ENCODE measurements around the gene PTPRE. TPM values are rescaled to one million over a fixed set of nuclear protein-coding genes. Genes with fewer than 3 reads are reported as not detected.
A peak's percentile ranks its signal among the peaks of the same experiment; 100 is the strongest.

The PTPRE gene
- total RNA-seq, 1 donor from 2014 or later = 19.6 TPM

GRCh38 chr10:127999297-128000129 lies 92.6 kb downstream of the PTPRE start:
- DNase-seq (ENCODE audit: low read depth) = no peak

GRCh38 chr10:128000471-128001362 lies 93.8 kb downstream of the PTPRE start:
- DNase-seq (ENCODE audit: low read depth) = peak; percentile 63

DNA sequence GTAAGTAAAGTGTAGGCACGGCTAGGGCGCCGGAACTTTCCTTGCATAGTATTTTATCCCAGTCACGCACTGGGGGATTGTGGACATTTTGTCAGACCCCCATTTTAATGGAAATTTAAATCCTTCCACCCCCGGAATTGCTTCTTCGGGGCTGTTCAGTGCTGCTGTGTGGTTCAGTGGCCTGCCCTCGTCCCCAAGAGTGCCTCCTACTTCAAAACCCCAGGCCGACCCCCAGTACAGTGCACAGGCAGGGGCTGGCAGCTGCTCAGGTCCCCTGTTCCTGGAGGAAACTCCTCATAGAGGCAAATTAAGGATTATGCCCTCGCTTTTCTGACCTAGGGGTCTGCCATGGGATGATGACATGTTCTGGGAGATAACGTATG lies 94.5 kb downstream of the PTPRE start:
- DNase-seq (ENCODE audit: low read depth) = no peak

DNA sequence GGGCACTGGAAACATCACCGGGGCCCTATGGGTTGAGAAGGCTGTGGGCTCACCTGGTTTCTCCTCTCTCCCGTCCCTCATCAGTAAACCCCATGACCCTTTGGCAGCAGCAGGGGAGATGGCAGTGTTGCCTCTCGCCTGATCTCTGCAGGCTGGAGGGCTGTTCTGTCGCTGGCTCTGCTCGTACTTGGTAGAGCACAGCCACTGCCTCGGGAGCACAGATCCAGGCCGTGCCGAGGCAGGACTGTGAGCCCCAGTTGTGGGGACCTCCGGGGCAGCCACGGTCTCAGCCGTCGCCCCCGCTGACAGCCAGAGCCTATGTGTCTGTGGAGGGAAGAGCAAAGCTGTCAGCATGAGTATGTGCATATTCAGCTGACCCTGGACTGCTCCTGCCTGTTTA lies 94.9 kb downstream of the PTPRE start:
- no peak for DNase-seq (ENCODE audit: low read depth)

DNA sequence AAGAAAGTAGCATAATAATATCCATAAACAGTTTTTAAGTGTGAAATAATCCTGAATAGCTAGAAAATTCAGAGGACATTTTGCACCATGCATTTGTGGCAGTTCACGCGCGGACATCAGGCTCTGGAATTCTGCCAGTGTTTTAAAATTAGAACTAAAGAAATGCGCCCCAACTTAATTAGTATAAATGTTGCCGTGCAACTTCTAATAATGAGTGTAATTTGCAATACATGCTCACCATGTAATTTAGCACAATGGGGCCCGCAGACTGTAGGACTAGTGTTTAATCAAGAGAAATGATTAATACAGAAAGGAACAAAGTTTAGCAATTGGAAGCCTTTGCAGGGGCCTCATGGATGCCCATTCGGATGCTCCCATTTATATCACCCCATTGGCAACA lies 96.6 kb downstream of the PTPRE start:
- no peak for DNase-seq (ENCODE audit: low read depth)

- DNase-seq (ENCODE audit: low read depth) = no peak
These were observed 99.0 kb downstream of the PTPRE start for GRCh38 chr10:128005858-128006257.

DNA sequence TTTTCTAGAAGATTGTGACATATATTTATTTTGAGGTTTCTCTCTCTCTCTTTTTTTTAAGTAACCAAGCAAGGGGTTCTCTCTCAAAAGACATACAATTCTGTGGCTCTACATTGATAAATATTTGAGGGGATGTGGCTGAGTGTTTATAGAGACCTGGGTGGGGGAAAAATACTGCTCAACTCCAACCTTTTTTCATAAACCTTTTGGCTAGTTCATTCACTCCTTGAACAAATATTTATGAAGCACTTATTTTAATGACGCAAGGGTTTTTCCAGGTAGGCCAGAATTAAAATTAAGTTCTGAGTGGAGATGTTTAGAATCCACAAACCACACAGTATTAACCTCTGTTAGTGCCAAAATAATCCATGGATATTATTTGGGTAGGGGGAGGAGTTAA lies 100.2 kb downstream of the PTPRE start:
- DNase-seq (ENCODE audit: low read depth) = no peak

- no peak for DNase-seq (ENCODE audit: low read depth)
These were observed 101.1 kb downstream of the PTPRE start for GRCh38 chr10:128007971-128008370.

GRCh38 chr10:128008521-128009250 lies 101.8 kb downstream of the PTPRE start:
- DNase-seq (ENCODE audit: low read depth) = no peak

- peak; percentile 32 for DNase-seq (ENCODE audit: low read depth)
These were observed 102.6 kb downstream of the PTPRE start for GRCh38 chr10:128009372-128010126.

DNA sequence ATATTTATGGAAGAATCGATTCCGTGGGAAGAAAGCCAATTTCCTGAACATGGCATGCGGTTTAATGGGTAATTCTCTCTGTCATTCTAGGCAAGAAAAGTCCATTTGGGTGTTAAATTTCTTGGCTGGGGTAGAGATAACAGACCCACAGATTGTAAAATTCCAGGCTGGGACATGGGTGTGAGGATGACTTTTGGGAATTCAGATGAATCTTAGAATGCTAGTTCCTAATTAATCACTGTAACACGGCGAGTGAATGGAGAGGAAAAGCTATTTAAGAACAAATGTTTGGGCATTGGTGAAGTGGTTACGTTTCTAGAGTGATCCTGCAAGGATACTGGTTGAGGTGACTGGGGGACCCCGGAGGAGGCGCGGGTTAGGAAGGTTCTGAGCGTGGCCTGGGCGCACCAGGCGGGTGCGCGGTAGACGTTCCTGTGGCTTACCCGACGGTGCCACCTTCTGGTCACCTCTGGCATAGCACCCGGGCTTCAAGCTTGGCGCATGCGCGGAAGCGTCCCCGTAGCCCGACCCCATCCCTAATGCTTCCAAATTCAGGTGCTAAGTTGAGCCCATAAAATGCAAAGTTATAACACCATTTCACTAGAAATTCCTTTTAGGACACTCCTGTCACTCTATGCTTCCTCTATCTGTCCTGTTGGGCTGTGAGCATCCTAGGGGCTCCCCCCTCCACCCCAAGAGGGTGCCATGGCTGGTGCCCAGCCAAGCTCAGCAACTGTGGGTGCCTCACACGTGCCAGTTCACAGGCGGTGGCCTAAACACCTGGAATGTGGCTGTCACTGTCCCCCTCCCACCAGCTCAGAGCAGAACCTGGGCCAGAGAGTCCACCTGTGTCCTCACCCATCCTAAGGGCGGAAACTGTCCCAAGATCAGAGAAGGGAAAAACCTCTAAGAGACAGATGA lies 104.4 kb downstream of the PTPRE start:
- peak; percentile 47 for DNase-seq (ENCODE audit: low read depth)

DNA sequence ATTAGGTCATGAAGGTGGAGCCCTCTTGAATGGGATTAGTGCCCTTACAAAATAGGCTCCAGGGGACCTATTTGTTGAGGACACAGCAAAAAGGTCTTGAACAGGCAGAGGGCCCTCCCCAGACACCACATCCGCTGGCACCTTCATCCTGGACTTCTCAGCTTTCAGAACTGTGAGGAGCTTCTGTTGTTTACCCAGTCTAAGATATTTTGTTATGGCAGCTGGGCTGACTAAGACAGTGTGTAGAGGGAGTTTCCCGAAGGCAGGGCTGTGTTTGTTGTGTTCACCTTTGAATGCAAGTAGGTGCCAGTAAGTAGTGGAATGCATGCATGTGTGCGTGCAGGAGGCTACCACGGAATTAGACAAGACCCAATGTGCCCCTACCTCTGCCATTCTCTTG lies 106.7 kb downstream of the PTPRE start:
- no peak for DNase-seq (ENCODE audit: low read depth)

- DNase-seq (ENCODE audit: low read depth) = no peak
These were observed 107.3 kb downstream of the PTPRE start for GRCh38 chr10:128014236-128014635.

GRCh38 chr10:128016423-128017060 lies 109.6 kb downstream of the PTPRE start:
- no peak for DNase-seq (ENCODE audit: low read depth)

GRCh38 chr10:128017822-128018221 lies 110.9 kb downstream of the PTPRE start:
- DNase-seq (ENCODE audit: low read depth) = no peak

GRCh38 chr10:128018236-128018635 lies 111.3 kb downstream of the PTPRE start:
- DNase-seq (ENCODE audit: low read depth) = no peak

DNA sequence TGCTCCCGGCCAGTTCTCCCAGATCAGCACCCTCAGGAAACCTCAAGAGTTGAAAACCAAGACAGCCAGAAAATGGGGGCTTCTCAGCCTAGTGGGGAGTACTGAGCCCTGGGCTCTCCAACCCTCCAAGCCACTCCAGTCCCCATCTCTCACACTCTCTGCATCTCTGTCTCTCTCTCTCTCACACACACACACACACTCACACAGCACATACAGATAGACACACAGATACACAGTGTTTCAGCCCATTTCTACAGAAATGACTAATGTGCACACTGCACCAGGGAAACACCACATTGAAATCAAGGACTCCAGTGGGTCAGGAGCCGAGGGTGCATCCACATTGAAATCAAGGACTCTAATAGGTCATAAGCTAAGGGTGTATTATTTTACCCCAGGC lies 111.8 kb downstream of the PTPRE start:
- no peak for DNase-seq (ENCODE audit: low read depth)

- no peak for DNase-seq (ENCODE audit: low read depth)
These were observed 115.6 kb downstream of the PTPRE start for GRCh38 chr10:128022261-128023196.

DNA sequence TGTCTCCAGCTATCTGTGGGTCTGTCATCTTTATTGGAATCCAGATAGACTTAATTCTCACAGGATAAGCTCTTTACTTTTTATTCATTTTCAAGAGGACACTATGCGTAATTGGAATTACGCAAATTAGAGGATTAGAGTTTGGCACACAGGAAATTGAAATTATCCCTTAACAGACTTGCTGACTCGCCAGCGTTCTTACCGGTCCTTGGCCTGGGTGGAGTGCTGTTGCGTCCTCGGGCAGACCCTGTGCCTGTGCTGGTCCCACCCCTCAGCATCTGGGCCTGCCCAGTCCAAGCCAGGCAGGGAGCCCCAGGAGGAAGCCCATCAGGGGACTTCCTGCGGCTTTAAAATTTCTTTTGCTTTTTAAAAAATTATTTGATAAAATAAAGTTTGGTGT lies 117.5 kb downstream of the PTPRE start:
- DNase-seq (ENCODE audit: low read depth) = no peak

Data from renal cortical epithelial cell (primary cell).